ENCODE data around the gene KCNS3.

KCNS3 gene

GRCh38 chr2:17878281-17879136 is at the start of gene KCNS3:
Gene KCNS3, plus strand, starts transcription at chr2:17878667. Its CDS starts 52,342 bp downstream, at chr2:17931009.
- DNase-seq (ENCODE audit: low read depth): no peak

- DNase-seq (ENCODE audit: low read depth): peak; percentile 23
Measured at GRCh38 chr2:17830053-17831034, 48.1 kb upstream of the KCNS3 start.

- no peak for DNase-seq (ENCODE audit: low read depth)
Measured at GRCh38 chr2:17835516-17835915, 43.0 kb upstream of the KCNS3 start.

GRCh38 chr2:17839959-17840358 is 38.5 kb upstream of the KCNS3 start:
- no peak for DNase-seq (ENCODE audit: low read depth)

- DNase-seq (ENCODE audit: low read depth): no peak
Measured at GRCh38 chr2:17843457-17843856, 35.0 kb upstream of the KCNS3 start.

GRCh38 chr2:17845806-17846205 is 32.7 kb upstream of the KCNS3 start:
- DNase-seq (ENCODE audit: low read depth): no peak

GRCh38 chr2:17846676-17847075 is 31.8 kb upstream of the KCNS3 start:
- no peak for DNase-seq (ENCODE audit: low read depth)

GRCh38 chr2:17847236-17847635 is 31.2 kb upstream of the KCNS3 start:
- no peak for DNase-seq (ENCODE audit: low read depth)

- no peak for DNase-seq (ENCODE audit: low read depth)
Measured at GRCh38 chr2:17849275-17849674, 29.2 kb upstream of the KCNS3 start.

- no peak for DNase-seq (ENCODE audit: low read depth)
Measured at GRCh38 chr2:17850151-17850550, 28.3 kb upstream of the KCNS3 start.

- peak; percentile 34 for DNase-seq (ENCODE audit: low read depth)
Measured at GRCh38 chr2:17851731-17852585, 26.5 kb upstream of the KCNS3 start.

- no peak for DNase-seq (ENCODE audit: low read depth)
Measured at GRCh38 chr2:17853799-17854198, 24.7 kb upstream of the KCNS3 start.

GRCh38 chr2:17857021-17857420 is 21.4 kb upstream of the KCNS3 start:
- DNase-seq (ENCODE audit: low read depth): peak; percentile 18

- DNase-seq (ENCODE audit: low read depth): no peak
Measured at GRCh38 chr2:17858064-17858463, 20.4 kb upstream of the KCNS3 start.

- no peak for DNase-seq (ENCODE audit: low read depth)
Measured at GRCh38 chr2:17863539-17863938, 14.9 kb upstream of the KCNS3 start.

GRCh38 chr2:17864676-17865075 is 13.8 kb upstream of the KCNS3 start:
- DNase-seq (ENCODE audit: low read depth): no peak

GRCh38 chr2:17867133-17867532 is 11.3 kb upstream of the KCNS3 start:
- DNase-seq (ENCODE audit: low read depth): no peak

- peak; percentile 2 for DNase-seq (ENCODE audit: low read depth)
Measured at GRCh38 chr2:17869128-17869527, 9.3 kb upstream of the KCNS3 start.

- no peak for DNase-seq (ENCODE audit: low read depth)
Measured at GRCh38 chr2:17871639-17872038, 6.8 kb upstream of the KCNS3 start.

- DNase-seq (ENCODE audit: low read depth): no peak
Measured at GRCh38 chr2:17873021-17873420, 5.4 kb upstream of the KCNS3 start.

- no peak for DNase-seq (ENCODE audit: low read depth)
Measured at GRCh38 chr2:17876590-17876989, 1.9 kb upstream of the KCNS3 start.

GRCh38 chr2:17877811-17878280 is 621 bp upstream of the KCNS3 start:
- no peak for DNase-seq (ENCODE audit: low read depth)

Data from non-pigmented ciliary epithelial cell (primary cell).